Renal cortical epithelial cell (primary cell): ENCODE measurements around the gene PPP2R5B. TPM values are rescaled to one million over a fixed set of nuclear protein-coding genes. Genes with fewer than 3 reads are reported as not detected.

ENCODE experiments used
- DNase-seq: peaks from one replicate; pipeline ENCODE4 v3.0.0-alpha.2; 2011; ENCODE audit warnings: low read depth
- total RNA-seq: library from RNA; depleted of rRNA; stranded (reverse); fragments of >200 nt; gene quantifications from 2 replicates; pipeline ENCODE4 v1.2.3, GENCODE V29; 2014

PPP2R5B gene
- total RNA-seq, 1 donor from 2014 or later, result 21.7 TPM

- peak; percentile 62 for DNase-seq
Observed at GRCh38 chr11:64888729-64889511, 35.6 kb upstream of the PPP2R5B start.

- no peak for DNase-seq
Observed at GRCh38 chr11:64890522-64890939, 34.0 kb upstream of the PPP2R5B start.

- DNase-seq, result no peak
Observed at GRCh38 chr11:64891215-64891848, 33.2 kb upstream of the PPP2R5B start.

- DNase-seq, result no peak
Observed at GRCh38 chr11:64891880-64892279, 32.6 kb upstream of the PPP2R5B start.

GRCh38 chr11:64892411-64892831 is 32.1 kb upstream of the PPP2R5B start:
- no peak for DNase-seq

- DNase-seq, result no peak
Observed at GRCh38 chr11:64892838-64893193, 31.7 kb upstream of the PPP2R5B start.

GRCh38 chr11:64893194-64894069 is 31.1 kb upstream of the PPP2R5B start:
- DNase-seq, result peak; percentile 40

GRCh38 chr11:64894070-64894811 is 30.2 kb upstream of the PPP2R5B start:
- peak; percentile 41 for DNase-seq

GRCh38 chr11:64894812-64895452 is 29.6 kb upstream of the PPP2R5B start:
- no peak for DNase-seq

- no peak for DNase-seq
Observed at GRCh38 chr11:64896448-64897022, 28.0 kb upstream of the PPP2R5B start.

GRCh38 chr11:64897381-64898075 is 27.0 kb upstream of the PPP2R5B start:
- DNase-seq, result no peak

- no peak for DNase-seq
Observed at GRCh38 chr11:64898076-64898445, 26.4 kb upstream of the PPP2R5B start.

- no peak for DNase-seq
Observed at GRCh38 chr11:64898541-64898940, 25.9 kb upstream of the PPP2R5B start.

- DNase-seq, result no peak
Observed at GRCh38 chr11:64900263-64900678, 24.2 kb upstream of the PPP2R5B start.

GRCh38 chr11:64900774-64901173 is 23.7 kb upstream of the PPP2R5B start:
- no peak for DNase-seq

GRCh38 chr11:64902102-64902900 is 22.2 kb upstream of the PPP2R5B start:
- DNase-seq, result no peak

GRCh38 chr11:64903291-64903833 is 21.1 kb upstream of the PPP2R5B start:
- DNase-seq, result no peak

GRCh38 chr11:64905516-64906313 is 18.8 kb upstream of the PPP2R5B start:
- no peak for DNase-seq
